Transverse colon (tissue), 4 donors: ENCODE data around the gene SRRM3.

ENCODE experiments used
- CTCF ChIP-seq, 5 experiments: fragments of 200-600 bp in 3 of 5; fragments of 450-650 bp in 2 of 5; sonication (generic) in 3 of 5; IDR thresholded peaks; 1 replicate in 2 of 5; 2 replicates in 3 of 5; pipeline ENCODE4 v1.5.1; 2016 to 2017; ENCODE audit warnings: antibody characterized with exemption in 5 of 5, inconsistent platforms in 3 of 5, mild to moderate bottlenecking in 2 of 5, moderate library complexity in 1 of 5
- EP300 ChIP-seq: sonication (generic); formaldehyde crosslinking; IDR thresholded peaks from one replicate; pipeline ENCODE4 v1.6.1; 2017; ENCODE audit warnings: antibody characterized with exemption, low read depth
- POLR2AphosphoS5 ChIP-seq, 3 donors: sonication (generic); formaldehyde crosslinking; IDR thresholded peaks; one replicate each; pipeline ENCODE4 v1.6.1; 2016; ENCODE audit warnings: antibody characterized with exemption in 3 of 3

- no peak for TF ChIP-seq CTCF (IDR thresholded peaks at IDR 0.05)
- no peak for TF ChIP-seq POLR2AphosphoS5 (IDR thresholded peaks at IDR 0.05)
- no peak for TF ChIP-seq EP300
These were observed 28.0 kb upstream of the SRRM3 start for GRCh38 chr7:76173566-76174205.
